ENCODE results near the gene FGF8.

DNA sequence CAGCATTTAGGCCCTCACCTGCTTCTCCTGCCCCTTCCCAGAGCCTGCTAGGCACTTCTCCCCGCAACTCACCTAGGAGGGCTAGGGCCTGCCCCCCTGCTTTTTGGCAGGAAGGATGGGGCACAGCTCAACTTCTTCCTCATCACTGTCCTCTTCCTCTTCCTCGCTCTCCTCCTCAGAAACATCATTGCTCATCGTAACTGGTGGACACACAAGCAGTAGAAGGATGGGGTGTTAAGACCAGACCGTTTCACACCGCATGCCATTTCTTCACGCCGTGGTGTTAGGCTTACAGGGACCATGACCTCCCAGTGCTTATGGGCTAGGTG, 5.7 kb upstream of the FGF8 start:
- TF ChIP-seq, protein P1, sequence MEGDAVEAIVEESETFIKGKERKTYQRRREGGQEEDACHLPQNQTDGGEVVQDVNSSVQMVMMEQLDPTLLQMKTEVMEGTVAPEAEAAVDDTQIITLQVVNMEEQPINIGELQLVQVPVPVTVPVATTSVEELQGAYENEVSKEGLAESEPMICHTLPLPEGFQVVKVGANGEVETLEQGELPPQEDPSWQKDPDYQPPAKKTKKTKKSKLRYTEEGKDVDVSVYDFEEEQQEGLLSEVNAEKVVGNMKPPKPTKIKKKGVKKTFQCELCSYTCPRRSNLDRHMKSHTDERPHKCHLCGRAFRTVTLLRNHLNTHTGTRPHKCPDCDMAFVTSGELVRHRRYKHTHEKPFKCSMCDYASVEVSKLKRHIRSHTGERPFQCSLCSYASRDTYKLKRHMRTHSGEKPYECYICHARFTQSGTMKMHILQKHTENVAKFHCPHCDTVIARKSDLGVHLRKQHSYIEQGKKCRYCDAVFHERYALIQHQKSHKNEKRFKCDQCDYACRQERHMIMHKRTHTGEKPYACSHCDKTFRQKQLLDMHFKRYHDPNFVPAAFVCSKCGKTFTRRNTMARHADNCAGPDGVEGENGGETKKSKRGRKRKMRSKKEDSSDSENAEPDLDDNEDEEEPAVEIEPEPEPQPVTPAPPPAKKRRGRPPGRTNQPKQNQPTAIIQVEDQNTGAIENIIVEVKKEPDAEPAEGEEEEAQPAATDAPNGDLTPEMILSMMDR (IDR thresholded peaks at IDR 0.05), result no peak
- TF ChIP-seq POLR2A (IDR thresholded peaks at IDR 0.05), result no peak

All from vagina (tissue), 2 donors.